PC-9 (cell line): ENCODE data around the gene SIM2. TPM values are rescaled to one million over a fixed set of nuclear protein-coding genes. Genes with fewer than 3 reads are reported as not detected.

Experiments used
- BruUV-seq: library from RNA; stranded (reverse); fragments of 400-500 nt; replicated peaks from 2 replicates; lab custom pipeline; 2021; lab: Mats Ljungman, UMichigan
- CTCF ChIA-PET: fragments of 300-600 bp; sonication (Branson Sonifier 250); formaldehyde crosslinking; loops from one replicate; lab custom pipeline; 2022; ENCODE audit warnings: antibody characterized with exemption; lab: Charles Lee
- POLR2A ChIA-PET: fragments of 300-600 bp; sonication (Branson Sonifier 250); formaldehyde crosslinking; loops from one replicate; lab custom pipeline; 2022; ENCODE audit warnings: antibody characterized with exemption; ENCODE audit not compliant: unreplicated experiment; lab: Charles Lee
- DNase-seq, 2 experiments: peaks; one replicate each; pipeline versions ENCODE4 v3.0.0 to v3.0.0-alpha.2; 2015 to 2022; ENCODE audit warnings: mixed read lengths in 1 of 2
- H2AFZ ChIP-seq: fragments of 200-600 bp; sonication (generic); 2 replicates; pipeline ENCODE4 v1.8.1; 2017; ENCODE audit warnings: antibody characterized with exemption
- H3F3A ChIP-seq: fragments of 200-600 bp; sonication (generic); 2 replicates; pipeline ENCODE4 v1.8.1; 2017; ENCODE audit warnings: antibody characterized with exemption, mild to moderate bottlenecking, low read depth; ENCODE audit not compliant: insufficient read depth
- H3K27ac ChIP-seq: fragments of 200-600 bp; sonication (generic); 2 replicates; pipeline ENCODE4 v1.6.1; 2016; ENCODE audit warnings: mixed run types
- H3K27me3 ChIP-seq: fragments of 200-600 bp; sonication (generic); 2 replicates; pipeline ENCODE4 v1.6.1; 2016; ENCODE audit warnings: low read depth, mixed run types; ENCODE audit not compliant: insufficient read depth
- H3K36me3 ChIP-seq: fragments of 200-600 bp; sonication (generic); 2 replicates; pipeline ENCODE4 v1.6.1; 2016; ENCODE audit warnings: low read depth, mixed run types
- H3K4me1 ChIP-seq: fragments of 200-600 bp; sonication (generic); replicated peaks from 2 replicates; pipeline ENCODE4 v1.6.1; 2016; ENCODE audit warnings: mixed run types; ENCODE audit not compliant: insufficient read depth
- H3K4me2 ChIP-seq: fragments of 200-600 bp; sonication (generic); 2 replicates; pipeline ENCODE4 v1.6.1; 2017; ENCODE audit warnings: mixed run types
- H3K4me3 ChIP-seq: fragments of 200-600 bp; sonication (generic); 2 replicates; pipeline ENCODE4 v1.6.1; 2016; ENCODE audit warnings: mixed run types
- H3K79me2 ChIP-seq: fragments of 200-600 bp; sonication (generic); 2 replicates; pipeline ENCODE4 v1.6.1; 2017; ENCODE audit warnings: low read depth, mixed run types
- H3K9me2 ChIP-seq: fragments of 200-600 bp; sonication (generic); 2 replicates; pipeline ENCODE4 v1.8.1; 2017; ENCODE audit warnings: mild to moderate bottlenecking; ENCODE audit not compliant: insufficient read depth
- H3K9me3 ChIP-seq: fragments of 200-600 bp; sonication (generic); 2 replicates; pipeline ENCODE4 v1.8.1; 2016; ENCODE audit warnings: low read depth; ENCODE audit not compliant: insufficient read depth
- H4K20me1 ChIP-seq: fragments of 200-600 bp; sonication (generic); 2 replicates; pipeline ENCODE4 v1.8.1; 2017; ENCODE audit not compliant: insufficient read depth
- CTCF ChIP-seq: fragments of 200-600 bp; sonication (generic); conservative IDR thresholded peaks from 2 replicates; pipeline ENCODE4 v1.6.1; 2017; ENCODE audit warnings: mixed run types, antibody characterized with exemption, mild to moderate bottlenecking, moderate library complexity
- EZH2 ChIP-seq: fragments of 200-600 bp; sonication (generic); IDR thresholded peaks from 2 replicates; pipeline ENCODE4 v1.8.0; 2017; ENCODE audit warnings: antibody characterized with exemption, low read depth
- intact Hi-C: fragments of 100-400 bp; cut with micrococcal nuclease; formaldehyde crosslinking; loops from one replicate; pipeline ENCODE4 v1.10.0; 2022; ENCODE audit not compliant: unreplicated experiment
- total RNA-seq: library from RNA; stranded (reverse); gene quantifications from 2 replicates; pipeline ENCODE4 v1.2.3, GENCODE V29; 2021

The SIM2 gene
- total RNA-seq, 1 experiment from 2014 or later: 18.5 TPM

- Histone ChIP-seq H2AFZ (no peak overlapping the region), H3K9me3 (no peaks in the 10 kb centered on the region), H3K27ac (no peak overlapping the region), H3K9me2 (no peaks in the 10 kb centered on the region), H3K36me3 (peaks cover 5% of the 10 kb centered on the region; the same call in 1 of the 2 replicates), H3K79me2 (peaks cover 77% of the 10 kb centered on the region), H3K4me3 (no peak overlapping the region), H3K27me3 (no peaks in the 10 kb centered on the region), H4K20me1 (peaks cover 13% of the 10 kb centered on the region; the same call in 1 of the 2 replicates), H3K4me2 (no peak overlapping the region), H3K4me1 (no peaks in the 10 kb centered on the region), H3F3A (no peaks in the 10 kb centered on the region)
- POLR2A ChIA-PET: no interaction called here
- BruUV-seq: no TSS peak
- CTCF ChIA-PET: no interaction called here
- DNase-seq: no peak
- TF ChIP-seq CTCF: no peak
- TF ChIP-seq EZH2: no peak
- intact Hi-C loops: loop anchor here (10.0 kb wide), 1 partner anchor 205 kb away; no protein-coding TSS in a partner anchor
Observed at GRCh38 chr21:36709868-36710728, 11.2 kb downstream of the SIM2 start.

- POLR2A ChIA-PET: interaction anchor here (0.7 kb wide), 1 partner anchor 143 kb away, joined by 6 read pairs; no protein-coding TSS in a partner anchor
- H3K27ac ChIP-seq: no peak overlapping the region
Observed at GRCh38 chr21:36710729-36711048, 11.8 kb downstream of the SIM2 start.

GRCh38 chr21:36713746-36714145, 14.8 kb downstream of the SIM2 start:
- H3K4me3 ChIP-seq: no peak overlapping the region
- no peak overlapping the region for H2AFZ ChIP-seq
- intact Hi-C loops: loop anchor here (10.0 kb wide), 1 partner anchor 209 kb away; no protein-coding TSS in a partner anchor
- no peaks in the 10 kb centered on the region for H3K27me3 ChIP-seq
- ChIA-PET POLR2A (no interaction called here), CTCF (no interaction called here)
- TF ChIP-seq EZH2 (no peak), CTCF (no peak)
- H3K79me2 ChIP-seq: peaks cover 44% of the 10 kb centered on the region
- H3K9me2 ChIP-seq: no peaks in the 10 kb centered on the region
- peaks cover 11% of the 10 kb centered on the region; the same call in 1 of the 2 replicates for H3K36me3 ChIP-seq
- no TSS peak for BruUV-seq
- peaks cover 6% of the 10 kb centered on the region; the same call in 1 of the 2 replicates for H4K20me1 ChIP-seq
- H3K4me1 ChIP-seq: no peaks in the 10 kb centered on the region
- DNase-seq: no peak
- H3K27ac ChIP-seq: no peak overlapping the region
- no peaks in the 10 kb centered on the region for H3K9me3 ChIP-seq
- peaks cover 4% of the 10 kb centered on the region; the same call in 1 of the 2 replicates for H3F3A ChIP-seq
- no peak overlapping the region for H3K4me2 ChIP-seq

More at GRCh38 chr21:36710729-36711048, 11.8 kb downstream of the SIM2 start:
- no peak overlapping the region for H3K4me3 ChIP-seq
- no peaks in the 10 kb centered on the region for H3K4me1 ChIP-seq
- no TSS peak for BruUV-seq
- peaks cover 71% of the 10 kb centered on the region for H3K79me2 ChIP-seq
- TF ChIP-seq EZH2 (no peak), CTCF (no peak)
- CTCF ChIA-PET: no interaction called here
- H2AFZ ChIP-seq: no peak overlapping the region
- no peaks in the 10 kb centered on the region for H3K9me3 ChIP-seq
- intact Hi-C loops: loop anchor here (10.0 kb wide), 1 partner anchor 206 kb away; no protein-coding TSS in a partner anchor
- H3K36me3 ChIP-seq: peaks cover 6% of the 10 kb centered on the region; the same call in 1 of the 2 replicates
- H3K27me3 ChIP-seq: no peaks in the 10 kb centered on the region
- H4K20me1 ChIP-seq: peaks cover 12% of the 10 kb centered on the region; the same call in 1 of the 2 replicates
- no peaks in the 10 kb centered on the region for H3K9me2 ChIP-seq
- no peak for DNase-seq
- peaks cover 3% of the 10 kb centered on the region; the same call in 1 of the 2 replicates for H3F3A ChIP-seq
- no peak overlapping the region for H3K4me2 ChIP-seq
